Measurements from ENCODE around the gene RPL22. TPM values are rescaled to one million over a fixed set of nuclear protein-coding genes. Genes with fewer than 3 reads are reported as not detected.

Gene RPL22
- total and polyA plus RNA-seq, 2 of the 13 experiments (the other 11 are each of a cell fraction or from before 2014, with no cell fraction given) = 214 to 545 TPM

DNA sequence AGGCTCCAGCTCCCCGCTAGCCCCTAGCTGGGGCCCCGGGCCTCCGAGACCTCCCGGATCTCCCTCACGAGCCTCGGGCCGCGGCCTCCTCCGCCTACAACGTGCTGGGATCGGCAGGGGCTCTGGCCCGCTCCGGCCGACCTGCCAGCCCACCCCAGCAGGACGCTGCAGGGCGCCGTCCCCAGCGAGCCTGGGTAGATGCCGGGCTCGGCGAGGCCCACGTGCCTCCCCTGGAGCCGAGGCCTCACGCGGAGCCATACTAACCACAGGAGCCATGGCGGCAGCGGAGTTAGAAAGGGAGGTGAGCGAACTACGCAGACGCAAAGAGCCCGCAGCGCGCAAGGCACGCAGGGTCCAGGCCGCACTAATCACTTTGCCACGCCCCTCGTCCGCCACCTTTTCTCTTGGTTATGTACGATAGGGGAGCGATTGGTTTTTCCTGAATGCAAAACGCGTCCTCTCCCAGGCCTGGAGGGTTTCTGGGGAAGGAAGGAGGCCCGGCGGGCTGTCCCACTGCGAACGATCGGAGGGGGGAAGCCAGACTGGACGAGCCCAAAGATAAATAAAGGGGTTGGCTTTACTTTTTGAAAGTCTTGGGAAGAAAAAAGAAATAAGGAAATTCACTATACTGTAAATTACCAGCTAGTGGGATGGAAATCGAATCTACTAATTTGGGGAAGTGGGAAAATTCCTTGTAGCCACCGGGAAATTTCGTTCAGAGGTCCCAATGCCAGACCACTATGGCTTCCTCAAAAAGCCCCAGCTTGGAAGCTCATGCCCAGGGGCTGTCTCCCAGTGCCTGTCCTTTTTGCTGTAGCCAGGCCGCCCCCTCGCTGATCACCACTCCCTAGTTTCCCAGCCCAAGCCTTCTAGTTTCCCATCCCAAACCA, at the start of gene RPL22 (continued):
- TF ChIP-seq, protein P1, sequence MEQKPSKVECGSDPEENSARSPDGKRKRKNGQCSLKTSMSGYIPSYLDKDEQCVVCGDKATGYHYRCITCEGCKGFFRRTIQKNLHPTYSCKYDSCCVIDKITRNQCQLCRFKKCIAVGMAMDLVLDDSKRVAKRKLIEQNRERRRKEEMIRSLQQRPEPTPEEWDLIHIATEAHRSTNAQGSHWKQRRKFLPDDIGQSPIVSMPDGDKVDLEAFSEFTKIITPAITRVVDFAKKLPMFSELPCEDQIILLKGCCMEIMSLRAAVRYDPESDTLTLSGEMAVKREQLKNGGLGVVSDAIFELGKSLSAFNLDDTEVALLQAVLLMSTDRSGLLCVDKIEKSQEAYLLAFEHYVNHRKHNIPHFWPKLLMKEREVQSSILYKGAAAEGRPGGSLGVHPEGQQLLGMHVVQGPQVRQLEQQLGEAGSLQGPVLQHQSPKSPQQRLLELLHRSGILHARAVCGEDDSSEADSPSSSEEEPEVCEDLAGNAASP (CRISPR knock-in tag; IDR thresholded peaks at IDR 0.05; ENCODE audit: borderline replicate concordance) = peak; percentile 53; the same call in 1 of the 2 replicates
- TF ChIP-seq, protein P2, sequence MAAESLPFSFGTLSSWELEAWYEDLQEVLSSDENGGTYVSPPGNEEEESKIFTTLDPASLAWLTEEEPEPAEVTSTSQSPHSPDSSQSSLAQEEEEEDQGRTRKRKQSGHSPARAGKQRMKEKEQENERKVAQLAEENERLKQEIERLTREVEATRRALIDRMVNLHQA (CRISPR knock-in tag; IDR thresholded peaks at IDR 0.05) = no peak; the same call in 1 of the 2 replicates
- TF ChIP-seq EEA1 (CRISPR knock-in tag; IDR thresholded peaks at IDR 0.05; ENCODE audit: borderline replicate concordance) (no peak), POLR2AphosphoS5 (IDR thresholded peaks at IDR 0.05; ENCODE audit: low read depth, low read length) (peak; percentile 89), ZNF780A (CRISPR knock-in tag; IDR thresholded peaks at IDR 0.05) (0 out of 2 replicates have a peak, but pooled peaks have one; percentile 81), ZNF263 (CRISPR knock-in tag; IDR thresholded peaks at IDR 0.05) (peak; percentile 53), ZNF883 (CRISPR knock-in tag; IDR thresholded peaks at IDR 0.05; ENCODE audit: not compliant biosample characterization) (peak; percentile 93), ISX (CRISPR knock-in tag; conservative IDR thresholded peaks at IDR 0.05) (peak; percentile 71; the same call in 1 of the 2 replicates), ZSCAN31 (CRISPR knock-in tag; IDR thresholded peaks at IDR 0.05; ENCODE audit: low read depth) (peak; percentile 84), ZNF775 (CRISPR knock-in tag; IDR thresholded peaks at IDR 0.05; ENCODE audit: borderline replicate concordance) (0 out of 2 replicates have a peak, but pooled peaks have one; percentile 54), ZNF788 (CRISPR knock-in tag; IDR thresholded peaks at IDR 0.05; ENCODE audit: borderline replicate concordance) (0 out of 2 replicates have a peak, but pooled peaks have one; percentile 94), KLF11 (CRISPR knock-in tag; IDR thresholded peaks at IDR 0.05) (no peak; the same call in 1 of the 2 replicates), HDAC2 (CRISPR knock-in tag; IDR thresholded peaks at IDR 0.05) (peak; percentile 76; the same call in 1 of the 2 replicates), HDAC1 (CRISPR knock-in tag; IDR thresholded peaks at IDR 0.05) (peak; percentile 94), SMYD3 (CRISPR knock-in tag; IDR thresholded peaks at IDR 0.05) (peak; percentile 45; the same call in 1 of the 2 replicates), TAF15 (IDR thresholded peaks at IDR 0.05; ENCODE audit: low read depth, low read length, poor library complexity, severe bottlenecking) (no peak), ZNF180 (CRISPR knock-in tag; IDR thresholded peaks at IDR 0.05; ENCODE audit: borderline replicate concordance, low read depth) (no peak), ZKSCAN1 (IDR thresholded peaks at IDR 0.05; ENCODE audit: low read length) (no peak)
- TF ChIP-seq, protein P3, sequence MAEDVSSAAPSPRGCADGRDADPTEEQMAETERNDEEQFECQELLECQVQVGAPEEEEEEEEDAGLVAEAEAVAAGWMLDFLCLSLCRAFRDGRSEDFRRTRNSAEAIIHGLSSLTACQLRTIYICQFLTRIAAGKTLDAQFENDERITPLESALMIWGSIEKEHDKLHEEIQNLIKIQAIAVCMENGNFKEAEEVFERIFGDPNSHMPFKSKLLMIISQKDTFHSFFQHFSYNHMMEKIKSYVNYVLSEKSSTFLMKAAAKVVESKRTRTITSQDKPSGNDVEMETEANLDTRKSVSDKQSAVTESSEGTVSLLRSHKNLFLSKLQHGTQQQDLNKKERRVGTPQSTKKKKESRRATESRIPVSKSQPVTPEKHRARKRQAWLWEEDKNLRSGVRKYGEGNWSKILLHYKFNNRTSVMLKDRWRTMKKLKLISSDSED (CRISPR knock-in tag; IDR thresholded peaks at IDR 0.05) = 0 out of 2 replicates have a peak, but pooled peaks have one; percentile 61
- TF ChIP-seq, protein P4, sequence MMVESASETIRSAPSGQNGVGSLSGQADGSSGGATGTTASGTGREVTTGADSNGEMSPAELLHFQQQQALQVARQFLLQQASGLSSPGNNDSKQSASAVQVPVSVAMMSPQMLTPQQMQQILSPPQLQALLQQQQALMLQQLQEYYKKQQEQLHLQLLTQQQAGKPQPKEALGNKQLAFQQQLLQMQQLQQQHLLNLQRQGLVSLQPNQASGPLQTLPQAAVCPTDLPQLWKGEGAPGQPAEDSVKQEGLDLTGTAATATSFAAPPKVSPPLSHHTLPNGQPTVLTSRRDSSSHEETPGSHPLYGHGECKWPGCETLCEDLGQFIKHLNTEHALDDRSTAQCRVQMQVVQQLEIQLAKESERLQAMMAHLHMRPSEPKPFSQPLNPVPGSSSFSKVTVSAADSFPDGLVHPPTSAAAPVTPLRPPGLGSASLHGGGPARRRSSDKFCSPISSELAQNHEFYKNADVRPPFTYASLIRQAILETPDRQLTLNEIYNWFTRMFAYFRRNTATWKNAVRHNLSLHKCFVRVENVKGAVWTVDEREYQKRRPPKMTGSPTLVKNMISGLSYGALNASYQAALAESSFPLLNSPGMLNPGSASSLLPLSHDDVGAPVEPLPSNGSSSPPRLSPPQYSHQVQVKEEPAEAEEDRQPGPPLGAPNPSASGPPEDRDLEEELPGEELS (CRISPR knock-in tag; IDR thresholded peaks at IDR 0.05) = peak; percentile 83
- TF ChIP-seq, protein P5, sequence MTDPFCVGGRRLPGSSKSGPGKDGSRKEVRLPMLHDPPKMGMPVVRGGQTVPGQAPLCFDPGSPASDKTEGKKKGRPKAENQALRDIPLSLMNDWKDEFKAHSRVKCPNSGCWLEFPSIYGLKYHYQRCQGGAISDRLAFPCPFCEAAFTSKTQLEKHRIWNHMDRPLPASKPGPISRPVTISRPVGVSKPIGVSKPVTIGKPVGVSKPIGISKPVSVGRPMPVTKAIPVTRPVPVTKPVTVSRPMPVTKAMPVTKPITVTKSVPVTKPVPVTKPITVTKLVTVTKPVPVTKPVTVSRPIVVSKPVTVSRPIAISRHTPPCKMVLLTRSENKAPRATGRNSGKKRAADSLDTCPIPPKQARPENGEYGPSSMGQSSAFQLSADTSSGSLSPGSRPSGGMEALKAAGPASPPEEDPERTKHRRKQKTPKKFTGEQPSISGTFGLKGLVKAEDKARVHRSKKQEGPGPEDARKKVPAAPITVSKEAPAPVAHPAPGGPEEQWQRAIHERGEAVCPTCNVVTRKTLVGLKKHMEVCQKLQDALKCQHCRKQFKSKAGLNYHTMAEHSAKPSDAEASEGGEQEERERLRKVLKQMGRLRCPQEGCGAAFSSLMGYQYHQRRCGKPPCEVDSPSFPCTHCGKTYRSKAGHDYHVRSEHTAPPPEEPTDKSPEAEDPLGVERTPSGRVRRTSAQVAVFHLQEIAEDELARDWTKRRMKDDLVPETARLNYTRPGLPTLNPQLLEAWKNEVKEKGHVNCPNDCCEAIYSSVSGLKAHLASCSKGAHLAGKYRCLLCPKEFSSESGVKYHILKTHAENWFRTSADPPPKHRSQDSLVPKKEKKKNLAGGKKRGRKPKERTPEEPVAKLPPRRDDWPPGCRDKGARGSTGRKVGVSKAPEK (CRISPR knock-in tag; IDR thresholded peaks at IDR 0.05; ENCODE audit: borderline replicate concordance) = no peak
